Stomach smooth muscle (tissue), 2 donors: ENCODE measurements around the gene CTBP2.
"Not testable (repeated sequence)": the region's sequence is repeated elsewhere in the genome, so short reads cannot be mapped to it uniquely, and the experiment has no call there.

ENCODE experiments used
- H3K27ac ChIP-seq: one replicate; pipeline ENCODE4 v1.7.0; 2013; ENCODE audit warnings: mild to moderate bottlenecking, low read length, inconsistent platforms
- H3K27me3 ChIP-seq, 2 donors: one replicate each; pipeline ENCODE4 v1.7.0; 2013; ENCODE audit warnings: low read length in 2 of 2; ENCODE audit not compliant: insufficient read depth in 2 of 2, control insufficient read depth in 1 of 2
- H3K36me3 ChIP-seq, 2 donors: one replicate each; pipeline ENCODE4 v1.7.0; 2013; ENCODE audit warnings: low read length in 2 of 2; ENCODE audit not compliant: control insufficient read depth in 2 of 2, insufficient read depth in 2 of 2
- H3K4me1 ChIP-seq: one replicate; pipeline ENCODE4 v1.7.0; 2013; ENCODE audit warnings: low read length; ENCODE audit not compliant: control insufficient read depth, insufficient read depth
- H3K4me3 ChIP-seq, 2 donors: one replicate each; pipeline ENCODE4 v1.7.0; 2013; ENCODE audit warnings: low read length in 2 of 2
- H3K9ac ChIP-seq, 2 donors: one replicate each; pipeline ENCODE4 v1.7.0; 2013; ENCODE audit warnings: low read length in 2 of 2, mild to moderate bottlenecking in 1 of 2
- H3K9me3 ChIP-seq, 2 donors: one replicate each; pipeline ENCODE4 v1.7.0; 2013; ENCODE audit warnings: low read length in 2 of 2; ENCODE audit not compliant: control insufficient read depth in 2 of 2
- donor health status: healthy.
- donor health status: Pancreatic carcinoma.

Gene CTBP2

DNA sequence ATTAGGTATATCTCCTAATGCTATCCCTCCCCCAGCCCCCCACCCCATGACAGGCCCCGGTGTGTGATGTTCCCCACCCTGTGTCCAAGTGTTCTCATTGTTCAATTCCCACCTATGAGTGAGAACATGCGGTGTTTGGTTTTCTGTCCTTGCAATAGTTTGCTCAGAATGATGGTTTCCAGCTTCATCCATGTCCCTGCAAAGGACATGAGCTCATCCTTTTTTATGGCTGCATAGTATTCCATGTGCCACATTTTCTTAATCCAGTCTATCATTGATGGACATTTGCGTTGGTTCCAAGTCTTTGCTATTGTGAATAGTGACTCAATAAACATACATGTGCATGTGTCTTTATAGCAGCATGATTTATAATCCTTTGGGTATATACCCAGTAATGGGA lies 18.7 kb upstream of the CTBP2 start:
- not testable (repeated sequence) for H3K9ac ChIP-seq, H3K4me1 ChIP-seq, H3K27ac ChIP-seq, H3K27me3 ChIP-seq, H3K36me3 ChIP-seq, H3K9me3 ChIP-seq, H3K4me3 ChIP-seq

DNA sequence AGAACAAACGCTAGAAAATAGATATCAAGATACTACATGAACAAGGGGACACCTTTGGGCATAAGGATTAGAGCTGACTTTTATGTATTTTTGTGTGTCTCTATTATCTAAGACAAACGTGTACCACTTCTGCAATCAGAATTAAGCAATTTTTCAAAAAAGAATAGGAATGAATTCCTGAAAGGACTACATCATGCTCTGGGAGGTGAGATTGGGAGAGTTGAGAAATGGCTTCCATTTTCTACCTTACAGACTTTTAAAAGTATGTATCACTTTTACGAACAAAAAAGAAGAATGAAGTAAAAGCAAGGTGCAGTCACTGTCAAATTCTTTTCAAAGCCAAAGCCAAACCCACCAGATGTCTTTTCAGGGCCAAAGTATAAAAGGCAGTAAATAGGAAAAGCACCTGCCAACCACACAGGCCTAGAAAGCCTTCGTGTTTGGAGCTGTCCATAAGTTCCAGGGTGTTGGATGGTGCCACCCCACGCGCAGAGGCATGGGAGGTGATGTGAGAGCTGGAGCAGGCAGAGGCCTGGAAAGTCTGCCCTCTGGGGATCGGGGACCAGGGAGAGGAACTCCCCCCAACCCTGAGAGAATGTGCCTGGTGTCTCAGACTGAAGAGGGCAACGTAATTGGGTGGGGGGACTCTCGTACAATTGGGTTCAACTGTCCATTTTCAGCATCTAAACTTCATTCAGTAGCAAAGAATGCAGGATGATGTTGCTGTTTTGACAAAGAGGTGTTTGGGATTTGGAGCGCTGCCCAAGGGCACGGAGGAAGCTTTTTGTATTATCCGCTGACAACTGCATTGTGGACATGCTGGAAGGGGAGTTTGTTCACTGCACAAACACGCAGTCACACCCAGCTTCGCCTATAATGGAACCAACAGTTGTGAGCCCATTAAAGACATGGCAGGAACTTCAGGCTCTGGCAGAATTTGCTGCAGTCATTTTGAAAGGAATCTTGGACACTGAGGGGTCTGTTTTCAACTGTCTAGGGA lies 17.6 kb upstream of the CTBP2 start:
- H3K9me3 ChIP-seq: no peaks in the 10 kb centered on the region
- H3K4me1 ChIP-seq: no peaks in the 10 kb centered on the region
- H3K4me3 ChIP-seq: no peak overlapping the region
- peaks cover 0 to 5% of the 10 kb centered on the region in 2 donors for H3K27me3 ChIP-seq
- H3K27ac ChIP-seq: no peak overlapping the region
- no peak overlapping the region for H3K9ac ChIP-seq
- no peaks in the 10 kb centered on the region for H3K36me3 ChIP-seq

DNA sequence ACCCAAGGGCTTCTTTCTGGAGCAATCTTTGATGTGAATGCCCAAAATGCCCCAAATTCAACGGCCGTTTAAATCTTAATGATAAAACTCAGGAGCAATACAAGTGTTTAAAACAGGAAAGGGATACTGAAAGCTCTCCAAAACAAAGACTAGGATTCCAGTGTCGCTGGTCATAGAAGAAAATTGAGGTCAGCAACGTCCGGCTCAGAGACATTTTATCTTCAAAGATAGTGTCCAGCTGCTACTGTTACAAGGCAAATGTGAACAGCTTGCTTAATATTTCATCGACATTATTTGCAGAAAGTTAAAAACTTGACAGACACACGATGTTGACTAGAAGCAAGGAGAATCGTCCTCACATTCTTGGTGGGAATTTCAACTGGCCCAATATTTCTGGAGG lies 15.4 kb upstream of the CTBP2 start:
- H3K4me1 ChIP-seq: no peaks in the 10 kb centered on the region
- H3K27ac ChIP-seq: no peak overlapping the region
- H3K27me3 ChIP-seq: peaks cover 0 to 5% of the 10 kb centered on the region in 2 donors
- H3K4me3 ChIP-seq: no peak overlapping the region
- no peak overlapping the region for H3K9ac ChIP-seq
- H3K9me3 ChIP-seq: no peaks in the 10 kb centered on the region
- H3K36me3 ChIP-seq: no peaks in the 10 kb centered on the region

DNA sequence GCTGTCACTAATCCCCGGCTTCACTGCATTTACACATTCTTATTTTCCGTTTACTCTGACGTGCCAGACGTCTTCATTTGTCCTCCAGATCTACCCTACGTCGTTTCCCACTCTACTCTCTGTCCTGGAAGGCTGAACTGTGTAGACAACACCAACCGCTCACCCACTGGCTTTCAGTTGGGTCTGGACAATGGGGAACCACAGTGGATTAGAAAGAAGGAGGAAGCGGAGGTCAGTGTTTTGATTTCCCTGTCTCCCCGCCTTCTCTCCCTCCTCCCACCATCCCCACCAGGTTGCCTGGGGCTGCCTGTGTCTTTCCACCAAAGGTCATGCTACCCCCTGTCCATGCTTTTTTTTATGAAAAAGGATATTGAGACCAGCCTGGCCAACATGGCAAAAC lies 14.0 kb upstream of the CTBP2 start:
- H3K36me3 ChIP-seq: no peaks in the 10 kb centered on the region
- H3K9ac ChIP-seq: no peak overlapping the region
- H3K4me3 ChIP-seq: no peak overlapping the region
- H3K27me3 ChIP-seq: peaks cover 0 to 5% of the 10 kb centered on the region in 2 donors
- H3K27ac ChIP-seq: no peak overlapping the region
- no peaks in the 10 kb centered on the region for H3K4me1 ChIP-seq
- H3K9me3 ChIP-seq: no peaks in the 10 kb centered on the region

DNA sequence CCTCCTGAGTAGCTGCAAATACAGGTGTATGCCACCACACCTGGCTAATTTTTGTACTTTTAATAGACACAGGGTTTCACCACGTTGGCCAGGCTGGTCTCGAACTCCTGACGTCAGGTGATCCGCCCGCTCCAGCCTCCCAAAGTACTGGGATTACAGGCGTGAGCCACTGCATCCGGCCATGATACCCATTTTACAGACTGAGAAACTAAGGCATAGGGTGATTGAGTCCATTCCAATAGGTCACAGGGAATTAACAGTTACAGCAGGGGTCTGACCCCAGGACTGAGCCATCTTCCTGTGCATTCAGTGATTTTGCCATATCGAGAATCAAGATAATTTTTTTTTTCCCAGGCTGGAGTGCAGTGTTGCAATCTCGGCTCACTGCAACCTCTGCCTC lies 12.3 kb upstream of the CTBP2 start:
- no peaks in the 10 kb centered on the region for H3K4me1 ChIP-seq
- H3K27ac ChIP-seq: no peak overlapping the region
- no peak overlapping the region for H3K9ac ChIP-seq
- peaks cover 0 to 5% of the 10 kb centered on the region in 2 donors for H3K27me3 ChIP-seq
- H3K4me3 ChIP-seq: no peak overlapping the region
- H3K9me3 ChIP-seq: no peaks in the 10 kb centered on the region
- H3K36me3 ChIP-seq: no peaks in the 10 kb centered on the region

DNA sequence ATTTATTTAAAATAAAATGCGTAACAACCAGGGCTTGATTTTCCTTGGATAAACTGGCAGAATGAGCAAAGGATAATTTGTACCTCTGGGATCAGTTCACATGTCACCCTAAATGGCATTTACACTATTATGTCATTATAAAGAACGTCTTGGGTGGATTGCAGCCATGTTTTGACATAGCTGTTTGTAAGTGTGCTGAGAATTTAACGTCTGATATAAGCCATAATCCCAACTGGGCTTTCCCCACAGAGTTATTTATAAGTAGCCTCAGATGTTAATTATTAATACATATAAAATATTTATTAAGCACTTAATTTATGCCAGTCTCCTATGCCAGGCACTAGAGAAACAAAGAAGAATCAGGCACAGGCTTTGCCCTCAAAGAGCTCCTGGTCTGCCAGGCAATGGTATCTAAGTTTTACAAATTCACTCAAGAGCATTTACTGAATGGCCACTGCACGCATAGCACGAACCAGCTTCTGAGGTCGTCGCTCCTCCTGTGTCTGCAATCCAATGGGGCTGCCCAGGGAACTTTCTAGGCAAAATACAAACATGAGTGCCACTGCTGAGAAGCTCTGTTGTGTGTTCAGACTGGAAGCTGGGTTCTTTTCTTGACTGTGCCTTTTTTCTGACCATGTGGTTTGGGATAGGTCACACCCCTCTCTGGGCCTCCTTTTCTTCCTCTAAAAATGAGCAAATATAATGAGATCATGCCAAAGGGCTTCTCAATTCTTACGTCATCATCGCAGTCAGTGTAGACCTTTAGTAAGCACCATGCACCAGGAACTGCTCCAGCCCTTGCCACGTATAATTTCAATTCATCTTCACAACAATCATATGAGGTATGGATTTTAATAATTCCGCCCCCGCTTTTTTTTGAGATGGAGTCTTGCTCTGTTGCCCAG lies 11.3 kb upstream of the CTBP2 start:
- Histone ChIP-seq H3K27me3 (peaks cover 0 to 5% of the 10 kb centered on the region in 2 donors), H3K36me3 (no peaks in the 10 kb centered on the region), H3K4me3 (no peak overlapping the region), H3K9me3 (no peaks in the 10 kb centered on the region), H3K4me1 (no peaks in the 10 kb centered on the region), H3K9ac (no peak overlapping the region), H3K27ac (no peak overlapping the region)

DNA sequence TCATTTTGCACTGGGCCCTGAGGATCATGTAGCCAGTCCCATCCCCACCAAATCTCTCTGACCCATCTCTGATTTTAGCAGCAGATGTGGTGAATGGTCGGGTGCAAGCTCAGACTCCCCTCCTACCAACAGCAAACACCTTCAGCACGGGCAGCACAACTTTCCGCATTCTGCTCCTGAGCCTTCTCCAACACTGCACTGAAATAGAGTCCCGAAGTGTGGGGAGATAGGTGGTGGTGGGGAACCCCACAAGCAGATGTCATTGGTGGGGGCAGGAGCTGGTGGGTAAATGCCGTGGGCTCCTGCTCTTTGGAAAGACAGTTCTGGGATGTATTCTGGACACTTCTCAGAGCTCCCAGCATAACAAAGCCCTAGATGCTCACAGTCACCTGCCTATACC lies 9.6 kb upstream of the CTBP2 start:
- H3K36me3 ChIP-seq: no peaks in the 10 kb centered on the region
- no peak overlapping the region for H3K9ac ChIP-seq
- H3K27me3 ChIP-seq: peaks cover 0 to 5% of the 10 kb centered on the region in 2 donors
- H3K27ac ChIP-seq: no peak overlapping the region
- H3K4me1 ChIP-seq: no peaks in the 10 kb centered on the region
- H3K4me3 ChIP-seq: no peak overlapping the region
- H3K9me3 ChIP-seq: no peaks in the 10 kb centered on the region

DNA sequence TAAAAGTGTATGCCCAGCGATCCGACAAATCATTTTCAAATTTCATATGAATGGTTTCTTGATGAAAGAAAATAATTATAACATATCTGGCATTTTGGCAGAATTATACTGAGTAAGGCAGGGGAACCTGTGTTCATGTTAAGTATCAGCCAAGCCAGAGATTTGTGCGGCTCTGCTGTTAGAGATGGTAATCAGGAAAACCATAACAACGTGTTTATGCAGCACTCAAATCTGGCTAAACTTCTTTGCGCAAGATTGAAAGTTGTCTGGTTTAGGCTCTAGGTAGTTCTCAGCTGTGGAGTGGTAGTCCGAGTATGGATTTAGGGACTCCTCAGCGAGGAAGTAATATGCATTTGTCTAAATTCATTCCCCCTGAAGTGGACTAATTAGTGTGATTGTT lies 8.9 kb upstream of the CTBP2 start:
- no peak overlapping the region for H3K27ac ChIP-seq
- no peak overlapping the region for H3K4me3 ChIP-seq
- no peaks in the 10 kb centered on the region for H3K9me3 ChIP-seq
- H3K9ac ChIP-seq: no peak overlapping the region
- H3K27me3 ChIP-seq: peaks cover 0 to 2% of the 10 kb centered on the region in 2 donors
- no peaks in the 10 kb centered on the region for H3K36me3 ChIP-seq
- no peaks in the 10 kb centered on the region for H3K4me1 ChIP-seq

DNA sequence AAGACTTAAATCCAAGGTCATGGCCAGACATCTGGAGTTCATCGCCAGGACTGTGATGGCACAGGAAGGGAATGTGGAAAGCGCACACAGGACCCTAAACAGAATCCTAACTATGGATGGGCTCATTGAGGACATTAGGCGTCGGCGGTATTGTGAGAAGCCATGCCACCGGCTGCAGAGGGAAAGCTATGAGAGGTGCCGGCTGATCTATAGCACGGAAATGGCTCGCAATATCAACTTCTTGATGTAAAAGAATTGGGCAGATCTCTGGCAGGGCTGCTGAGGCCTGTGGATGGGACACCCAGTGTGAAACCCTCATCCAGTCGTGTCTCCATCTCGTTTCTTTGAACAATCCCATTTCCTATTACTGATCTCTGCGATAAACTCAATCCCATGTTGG lies 6.3 kb upstream of the CTBP2 start:
- Histone ChIP-seq H3K9me3 (no peaks in the 10 kb centered on the region), H3K27me3 (no peaks in the 10 kb centered on the region), H3K4me1 (peaks cover 7% of the 10 kb centered on the region), H3K9ac (no peak overlapping the region), H3K27ac (no peak overlapping the region), H3K36me3 (no peaks in the 10 kb centered on the region), H3K4me3 (no peak overlapping the region)

DNA sequence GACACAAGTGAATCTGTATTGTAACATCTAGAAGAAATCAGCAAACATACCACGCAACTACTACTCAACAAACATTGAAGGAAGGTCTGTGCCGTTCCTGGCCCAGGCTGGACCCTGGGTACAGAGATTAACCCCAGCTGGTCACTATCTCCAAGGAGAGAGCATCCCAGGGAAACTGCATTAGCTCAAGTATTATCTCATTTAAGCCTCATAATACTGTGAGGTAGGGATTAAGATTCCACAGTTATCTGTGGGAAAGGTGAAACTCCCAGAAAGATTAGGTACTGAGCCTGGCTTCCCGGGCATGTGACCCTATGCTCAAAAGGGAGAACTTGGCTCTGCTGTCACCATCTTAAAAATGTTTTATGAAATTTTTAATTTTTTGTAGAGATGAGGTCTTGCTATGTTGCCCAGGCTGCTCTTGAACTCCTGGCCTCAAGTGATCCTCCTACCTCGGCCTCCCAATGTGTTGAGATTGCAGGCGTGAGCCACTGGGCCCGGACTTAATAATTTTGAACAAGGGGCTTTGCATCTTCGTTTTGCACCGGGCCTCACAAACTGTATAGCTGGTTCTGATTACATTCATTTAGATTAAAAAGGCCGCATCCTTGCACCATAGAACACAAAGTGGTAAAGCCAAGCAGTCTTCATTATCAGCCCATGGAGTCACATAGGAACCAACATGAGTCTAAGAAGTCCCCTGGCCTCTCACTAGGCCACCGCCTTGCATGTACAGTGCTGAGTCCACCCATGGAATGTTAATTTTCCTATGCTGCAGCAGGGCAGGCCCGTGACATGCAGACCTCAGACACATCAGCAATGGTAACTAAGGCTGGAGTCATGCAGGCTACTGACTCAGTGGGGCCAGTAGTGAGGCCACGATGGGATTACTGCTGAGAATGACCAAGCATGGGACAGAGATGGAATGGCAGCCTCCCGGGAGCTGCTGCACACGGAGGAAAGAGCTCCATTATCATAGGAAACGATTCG lies 5.5 kb upstream of the CTBP2 start:
- Histone ChIP-seq H3K27me3 (no peaks in the 10 kb centered on the region), H3K4me3 (no peak overlapping the region), H3K36me3 (no peaks in the 10 kb centered on the region), H3K9ac (no peak overlapping the region), H3K9me3 (no peaks in the 10 kb centered on the region), H3K27ac (no peak overlapping the region), H3K4me1 (peaks cover 8% of the 10 kb centered on the region)
